GDM1 (cell line): Measurements from ENCODE around the gene B9D1.
A peak's percentile ranks its signal among the peaks of the same experiment; 100 is the strongest.

Experiments used
- DNase-seq: peaks from one replicate; lab custom pipeline; 2025; lab: John Stamatoyannopoulos, UW

Gene B9D1

GRCh38 chr17:19376811-19377210 lies 14.3 kb upstream of the B9D1 start:
- DNase-seq, result no peak

- no peak for DNase-seq
These were observed 13.2 kb upstream of the B9D1 start for GRCh38 chr17:19375732-19376131.

GRCh38 chr17:19374136-19374535 lies 11.6 kb upstream of the B9D1 start:
- DNase-seq, result no peak

- DNase-seq, result no peak
These were observed 10.5 kb upstream of the B9D1 start for GRCh38 chr17:19372866-19373504.

GRCh38 chr17:19372439-19372838 lies 9.9 kb upstream of the B9D1 start:
- DNase-seq, result no peak

- DNase-seq, result no peak
These were observed 9.5 kb upstream of the B9D1 start for GRCh38 chr17:19372011-19372370.

- peak; percentile 75 for DNase-seq
These were observed 8.9 kb upstream of the B9D1 start for GRCh38 chr17:19371259-19372010.

GRCh38 chr17:19370493-19370960 lies 8.0 kb upstream of the B9D1 start:
- DNase-seq, result peak; percentile 48

GRCh38 chr17:19369846-19370492 lies 7.4 kb upstream of the B9D1 start:
- DNase-seq, result no peak

GRCh38 chr17:19369107-19369778 lies 6.7 kb upstream of the B9D1 start:
- no peak for DNase-seq

- no peak for DNase-seq
These were observed 5.7 kb upstream of the B9D1 start for GRCh38 chr17:19368229-19368628.

- no peak for DNase-seq
These were observed 4.1 kb upstream of the B9D1 start for GRCh38 chr17:19366637-19366972.

- no peak for DNase-seq
These were observed 3.5 kb upstream of the B9D1 start for GRCh38 chr17:19365833-19366636.

GRCh38 chr17:19365499-19365817 lies 2.9 kb upstream of the B9D1 start:
- DNase-seq, result no peak

- DNase-seq, result no peak
These were observed 2.4 kb upstream of the B9D1 start for GRCh38 chr17:19364699-19365498.

GRCh38 chr17:19363460-19364035 lies 1.0 kb upstream of the B9D1 start:
- no peak for DNase-seq

- no peak for DNase-seq
These were observed 553 bp upstream of the B9D1 start for GRCh38 chr17:19363114-19363438.

- DNase-seq, result no peak
These were observed 613 bp downstream of the B9D1 start for GRCh38 chr17:19361944-19362276.

- DNase-seq, result no peak
These were observed 1.2 kb downstream of the B9D1 start for GRCh38 chr17:19361326-19361725.

GRCh38 chr17:19360772-19361171 lies 1.8 kb downstream of the B9D1 start:
- no peak for DNase-seq

- no peak for DNase-seq
These were observed 2.7 kb downstream of the B9D1 start for GRCh38 chr17:19359856-19360255.
